HEK293 (cell line): ENCODE data around the gene AFF2.

Experiments
- CTCF ChIA-PET: fragments of 350-600 bp; formaldehyde crosslinking; extraction: SDS; loops from one replicate; lab custom pipeline; 2021; ENCODE audit warnings: antibody characterized with exemption; lab: Yijun Ruan, JAX
- POLR2A ChIA-PET: fragments of 300-600 bp; formaldehyde crosslinking; extraction: SDS; loops from one replicate; lab custom pipeline; 2020; ENCODE audit warnings: antibody characterized with exemption, inconsistent platforms; lab: Yijun Ruan, JAX
- H3K27ac ChIP-seq: fragments of 200-500 bp; sonication (Bioruptor generic); 2 replicates; pipeline ENCODE4 v1.5.1; 2014; ENCODE audit warnings: low read depth, low read length, control low read depth, inconsistent platforms; ENCODE audit errors: extremely low read depth
- H3K36me3 ChIP-seq, 2 experiments: fragments of 200-500 bp in 1 of 2; sonication (Bioruptor generic) in 1 of 2; 1 replicate in 1 of 2; 2 replicates in 1 of 2; pipeline ENCODE4 v1.5.1; 2014 to 2017; ENCODE audit warnings: inconsistent platforms in 2 of 2, low read length in 2 of 2; ENCODE audit not compliant: control insufficient read depth in 2 of 2, insufficient read depth in 1 of 2
- H3K4me1 ChIP-seq: fragments of 200-500 bp; sonication (Bioruptor generic); 2 replicates; pipeline ENCODE4 v1.5.1; 2014; ENCODE audit warnings: mild to moderate bottlenecking, low read length, inconsistent platforms; ENCODE audit not compliant: control insufficient read depth, insufficient read depth
- H3K4me3 ChIP-seq: 2 replicates; pipeline ENCODE4 v1.5.1; 2011; ENCODE audit warnings: low read depth, mild to moderate bottlenecking, control low read depth, low read length, moderate library complexity
- H3K9me3 ChIP-seq: fragments of 200-500 bp; sonication (Bioruptor generic); 2 replicates; pipeline ENCODE4 v1.5.1; 2014; ENCODE audit warnings: low read depth, low read length, inconsistent platforms; ENCODE audit not compliant: control insufficient read depth, insufficient read depth
- GFI1B ChIP-seq: fragments of 450-650 bp; formaldehyde crosslinking; IDR thresholded peaks from 2 replicates; pipeline ENCODE4 v1.5.1; 2016; ENCODE audit warnings: missing biosample characterization, missing genetic modification characterization
- GLIS1 ChIP-seq: fragments of 450-650 bp; formaldehyde crosslinking; IDR thresholded peaks from 2 replicates; pipeline ENCODE4 v1.5.1; 2016; ENCODE audit warnings: missing biosample characterization, missing genetic modification characterization
- KLF8 ChIP-seq: fragments of 450-650 bp; formaldehyde crosslinking; IDR thresholded peaks from 2 replicates; pipeline ENCODE4 v1.5.1; 2016; ENCODE audit warnings: missing biosample characterization, missing genetic modification characterization
- SALL2 ChIP-seq: fragments of 450-650 bp; formaldehyde crosslinking; IDR thresholded peaks from 2 replicates; pipeline ENCODE4 v1.5.0; 2017; ENCODE audit warnings: missing biosample characterization, mild to moderate bottlenecking, missing genetic modification characterization, borderline replicate concordance
- ZNF114 ChIP-seq: fragments of 450-650 bp; formaldehyde crosslinking; IDR thresholded peaks from 2 replicates; pipeline ENCODE4 v1.5.0; 2017; ENCODE audit warnings: missing biosample characterization, missing genetic modification characterization
- ZNF138 ChIP-seq: fragments of 450-650 bp; formaldehyde crosslinking; IDR thresholded peaks from 2 replicates; pipeline ENCODE4 v1.5.1; 2016; ENCODE audit warnings: missing biosample characterization, missing genetic modification characterization, borderline replicate concordance
- ZNF175 ChIP-seq: fragments of 450-650 bp; formaldehyde crosslinking; IDR thresholded peaks from 2 replicates; pipeline ENCODE4 v1.5.1; 2016; ENCODE audit warnings: missing biosample characterization, missing genetic modification characterization
- ZNF184 ChIP-seq: fragments of 450-650 bp; IDR thresholded peaks from 2 replicates; pipeline ENCODE4 v1.5.1; 2018; ENCODE audit warnings: missing biosample characterization, mild to moderate bottlenecking, missing genetic modification characterization
- ZNF266 ChIP-seq: fragments of 450-650 bp; formaldehyde crosslinking; IDR thresholded peaks from 2 replicates; pipeline ENCODE4 v1.5.1; 2016; ENCODE audit warnings: missing biosample characterization, missing genetic modification characterization, low read depth
- ZNF302 ChIP-seq: fragments of 450-650 bp; formaldehyde crosslinking; IDR thresholded peaks from 2 replicates; pipeline ENCODE4 v1.5.1; 2016; ENCODE audit warnings: missing biosample characterization, missing genetic modification characterization, low read depth
- ZNF670 ChIP-seq: fragments of 450-650 bp; formaldehyde crosslinking; IDR thresholded peaks from 2 replicates; pipeline ENCODE4 v1.5.1; 2016; ENCODE audit warnings: missing biosample characterization, missing genetic modification characterization, low read depth
- ZNF701 ChIP-seq: fragments of 450-650 bp; formaldehyde crosslinking; IDR thresholded peaks from 2 replicates; pipeline ENCODE4 v1.5.1; 2016; ENCODE audit warnings: missing biosample characterization, missing genetic modification characterization
- ZNF707 ChIP-seq: fragments of 450-650 bp; formaldehyde crosslinking; IDR thresholded peaks from 2 replicates; pipeline ENCODE4 v1.5.1; 2016; ENCODE audit warnings: missing biosample characterization, missing genetic modification characterization
- ZNF785 ChIP-seq: fragments of 450-650 bp; formaldehyde crosslinking; IDR thresholded peaks from 2 replicates; pipeline ENCODE4 v1.5.1; 2016; ENCODE audit warnings: missing biosample characterization, missing genetic modification characterization
- TF ChIP-seq, protein P1 (sequence below): fragments of 450-650 bp; formaldehyde crosslinking; IDR thresholded peaks from 2 replicates; pipeline ENCODE4 v1.5.0; 2017; ENCODE audit warnings: missing biosample characterization, missing genetic modification characterization, borderline replicate concordance
- TF ChIP-seq, protein P2 (sequence below): fragments of 450-650 bp; formaldehyde crosslinking; IDR thresholded peaks from 2 replicates; pipeline ENCODE4 v1.5.1; 2016; ENCODE audit warnings: missing biosample characterization, missing genetic modification characterization
- TF ChIP-seq, protein P3 (sequence below): fragments of 450-650 bp; IDR thresholded peaks from 2 replicates; pipeline ENCODE4 v1.5.1; 2018; ENCODE audit warnings: missing biosample characterization, mild to moderate bottlenecking, missing genetic modification characterization

Gene AFF2

DNA sequence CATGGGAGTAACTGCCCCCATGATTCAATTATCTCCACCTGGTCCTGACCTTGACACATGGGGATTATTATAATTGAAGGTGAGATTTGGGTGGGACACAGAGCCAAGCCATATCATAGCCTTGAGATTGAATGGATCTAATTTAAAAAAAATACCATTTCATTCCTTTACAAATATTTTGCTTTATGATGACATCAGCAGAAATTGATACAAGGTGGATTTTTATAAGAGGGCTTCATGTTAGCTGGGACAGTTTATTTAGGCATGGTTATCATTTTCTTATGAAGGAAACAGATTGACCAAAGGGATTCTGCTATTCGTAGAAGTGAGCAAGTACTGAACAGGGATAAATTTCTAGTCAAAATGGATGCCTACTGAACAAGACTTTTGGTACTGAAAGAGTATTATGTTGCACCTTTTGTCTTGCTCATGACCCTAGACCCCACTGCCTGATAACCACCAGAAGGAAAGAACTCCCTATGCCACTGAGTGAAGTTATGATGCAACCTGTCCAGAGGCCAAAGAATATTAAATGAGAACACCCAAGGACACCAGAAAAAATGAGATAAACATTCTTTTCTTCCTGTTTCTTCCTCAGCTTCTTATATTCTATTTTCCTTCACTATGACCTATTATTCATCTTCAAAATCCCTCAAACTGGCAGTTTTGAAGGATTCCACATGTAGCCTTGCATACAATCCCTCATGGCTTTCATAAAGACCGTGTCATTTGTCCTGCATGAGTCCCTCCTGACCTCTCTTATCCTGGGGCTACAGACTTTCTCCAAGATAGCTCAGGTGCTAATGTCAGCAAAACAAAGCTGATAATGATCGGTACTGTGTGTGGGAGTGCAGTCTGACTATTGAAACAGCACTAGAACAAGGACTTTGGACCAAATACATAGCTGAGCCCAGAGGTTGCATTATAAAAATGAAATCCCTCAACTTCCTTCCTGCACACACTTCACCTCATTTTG, 118.3 kb downstream of the AFF2 start (continued):
- TF ChIP-seq, protein P1, sequence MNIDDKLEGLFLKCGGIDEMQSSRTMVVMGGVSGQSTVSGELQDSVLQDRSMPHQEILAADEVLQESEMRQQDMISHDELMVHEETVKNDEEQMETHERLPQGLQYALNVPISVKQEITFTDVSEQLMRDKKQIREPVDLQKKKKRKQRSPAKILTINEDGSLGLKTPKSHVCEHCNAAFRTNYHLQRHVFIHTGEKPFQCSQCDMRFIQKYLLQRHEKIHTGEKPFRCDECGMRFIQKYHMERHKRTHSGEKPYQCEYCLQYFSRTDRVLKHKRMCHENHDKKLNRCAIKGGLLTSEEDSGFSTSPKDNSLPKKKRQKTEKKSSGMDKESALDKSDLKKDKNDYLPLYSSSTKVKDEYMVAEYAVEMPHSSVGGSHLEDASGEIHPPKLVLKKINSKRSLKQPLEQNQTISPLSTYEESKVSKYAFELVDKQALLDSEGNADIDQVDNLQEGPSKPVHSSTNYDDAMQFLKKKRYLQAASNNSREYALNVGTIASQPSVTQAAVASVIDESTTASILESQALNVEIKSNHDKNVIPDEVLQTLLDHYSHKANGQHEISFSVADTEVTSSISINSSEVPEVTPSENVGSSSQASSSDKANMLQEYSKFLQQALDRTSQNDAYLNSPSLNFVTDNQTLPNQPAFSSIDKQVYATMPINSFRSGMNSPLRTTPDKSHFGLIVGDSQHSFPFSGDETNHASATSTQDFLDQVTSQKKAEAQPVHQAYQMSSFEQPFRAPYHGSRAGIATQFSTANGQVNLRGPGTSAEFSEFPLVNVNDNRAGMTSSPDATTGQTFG (tag by site-specific recombination), result no peak
- TF ChIP-seq GLIS1 (tag by site-specific recombination) (no peak), ZNF302 (no peak), ZNF707 (no peak), GFI1B (no peak), SALL2 (no peak)

DNA sequence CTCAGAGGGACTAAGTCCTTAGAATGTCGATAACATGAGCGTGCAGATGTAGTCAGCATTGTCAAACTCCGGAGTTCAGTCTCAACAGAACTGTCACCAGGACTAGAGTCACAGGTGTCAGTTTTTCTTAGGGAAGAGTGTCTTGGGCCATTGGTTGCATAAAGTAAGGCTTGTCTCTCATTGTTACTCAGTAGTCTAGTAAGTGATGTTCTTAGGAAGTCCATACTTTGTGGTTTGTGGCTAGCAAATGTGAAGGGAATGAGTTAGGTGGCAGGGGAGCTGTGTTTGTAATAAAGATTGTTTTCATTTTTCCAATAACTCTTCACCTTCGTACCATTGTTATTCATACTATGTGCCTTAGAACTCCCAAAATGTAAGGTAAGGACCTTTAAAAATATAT, 119.6 kb downstream of the AFF2 start:
- Histone ChIP-seq H3K27ac (no peak overlapping the region), H3K4me1 (peaks cover 2% of the 10 kb centered on the region; the same call in 1 of the 2 replicates), H3K36me3 (no peaks in the 10 kb centered on the region), H3K4me3 (no peak overlapping the region), H3K9me3 (no peaks in the 10 kb centered on the region; the same call in 1 of the 2 replicates)
- TF ChIP-seq ZNF701 (tag by site-specific recombination), result no peak
- no peak for TF ChIP-seq ZNF302
- TF ChIP-seq, protein P2, sequence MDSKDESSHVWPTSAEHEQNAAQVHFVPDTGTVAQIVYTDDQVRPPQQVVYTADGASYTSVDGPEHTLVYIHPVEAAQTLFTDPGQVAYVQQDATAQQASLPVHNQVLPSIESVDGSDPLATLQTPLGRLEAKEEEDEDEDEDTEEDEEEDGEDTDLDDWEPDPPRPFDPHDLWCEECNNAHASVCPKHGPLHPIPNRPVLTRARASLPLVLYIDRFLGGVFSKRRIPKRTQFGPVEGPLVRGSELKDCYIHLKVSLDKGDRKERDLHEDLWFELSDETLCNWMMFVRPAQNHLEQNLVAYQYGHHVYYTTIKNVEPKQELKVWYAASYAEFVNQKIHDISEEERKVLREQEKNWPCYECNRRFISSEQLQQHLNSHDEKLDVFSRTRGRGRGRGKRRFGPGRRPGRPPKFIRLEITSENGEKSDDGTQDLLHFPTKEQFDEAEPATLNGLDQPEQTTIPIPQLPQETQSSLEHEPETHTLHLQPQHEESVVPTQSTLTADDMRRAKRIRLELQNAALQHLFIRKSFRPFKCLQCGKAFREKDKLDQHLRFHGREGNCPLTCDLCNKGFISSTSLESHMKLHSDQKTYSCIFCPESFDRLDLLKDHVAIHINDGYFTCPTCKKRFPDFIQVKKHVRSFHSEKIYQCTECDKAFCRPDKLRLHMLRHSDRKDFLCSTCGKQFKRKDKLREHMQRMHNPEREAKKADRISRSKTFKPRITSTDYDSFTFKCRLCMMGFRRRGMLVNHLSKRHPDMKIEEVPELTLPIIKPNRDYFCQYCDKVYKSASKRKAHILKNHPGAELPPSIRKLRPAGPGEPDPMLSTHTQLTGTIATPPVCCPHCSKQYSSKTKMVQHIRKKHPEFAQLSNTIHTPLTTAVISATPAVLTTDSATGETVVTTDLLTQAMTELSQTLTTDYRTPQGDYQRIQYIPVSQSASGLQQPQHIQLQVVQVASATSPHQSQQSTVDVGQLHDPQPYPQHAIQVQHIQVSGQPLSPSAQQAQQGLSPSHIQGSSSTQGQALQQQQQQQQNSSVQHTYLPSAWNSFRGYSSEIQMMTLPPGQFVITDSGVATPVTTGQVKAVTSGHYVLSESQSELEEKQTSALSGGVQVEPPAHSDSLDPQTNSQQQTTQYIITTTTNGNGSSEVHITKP (tag by site-specific recombination), result no peak
- no peak for TF ChIP-seq ZNF670 (tag by site-specific recombination)
- no peak for TF ChIP-seq ZNF114
- TF ChIP-seq ZNF785, result no peak
- no peak for TF ChIP-seq ZNF266 (tag by site-specific recombination)
- TF ChIP-seq, protein P3, sequence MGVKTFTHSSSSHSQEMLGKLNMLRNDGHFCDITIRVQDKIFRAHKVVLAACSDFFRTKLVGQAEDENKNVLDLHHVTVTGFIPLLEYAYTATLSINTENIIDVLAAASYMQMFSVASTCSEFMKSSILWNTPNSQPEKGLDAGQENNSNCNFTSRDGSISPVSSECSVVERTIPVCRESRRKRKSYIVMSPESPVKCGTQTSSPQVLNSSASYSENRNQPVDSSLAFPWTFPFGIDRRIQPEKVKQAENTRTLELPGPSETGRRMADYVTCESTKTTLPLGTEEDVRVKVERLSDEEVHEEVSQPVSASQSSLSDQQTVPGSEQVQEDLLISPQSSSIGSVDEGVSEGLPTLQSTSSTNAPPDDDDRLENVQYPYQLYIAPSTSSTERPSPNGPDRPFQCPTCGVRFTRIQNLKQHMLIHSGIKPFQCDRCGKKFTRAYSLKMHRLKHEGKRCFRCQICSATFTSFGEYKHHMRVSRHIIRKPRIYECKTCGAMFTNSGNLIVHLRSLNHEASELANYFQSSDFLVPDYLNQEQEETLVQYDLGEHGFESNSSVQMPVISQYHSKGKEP (tag by site-specific recombination), result no peak
- ChIA-PET CTCF (no interaction called here), POLR2A (no interaction called here)

DNA sequence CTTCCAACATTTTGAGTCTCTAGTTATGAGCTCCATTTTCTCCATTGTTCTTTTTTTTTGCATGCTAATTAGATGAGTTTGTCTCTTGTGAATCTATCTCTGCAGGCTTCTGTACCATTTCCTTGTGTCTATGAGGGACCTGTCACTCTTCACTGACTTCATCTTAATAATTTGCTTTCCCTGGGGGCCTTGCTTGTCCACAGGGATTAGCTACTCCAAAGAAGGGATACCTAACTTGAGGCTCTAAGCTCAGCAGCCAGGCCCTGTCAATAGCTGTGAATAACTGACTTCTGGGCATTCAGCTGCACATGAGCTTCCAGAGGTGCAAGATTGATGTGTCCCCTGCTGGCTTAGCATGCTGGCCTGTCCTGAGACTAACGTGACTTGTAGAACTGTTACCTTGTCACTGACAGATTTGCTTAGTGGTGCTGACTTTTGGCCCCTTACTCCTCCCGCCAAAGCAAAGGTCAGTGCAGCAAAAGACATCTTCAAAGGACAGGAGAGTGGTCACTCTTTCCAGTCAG, 124.6 kb downstream of the AFF2 start:
- H3K4me1 ChIP-seq, result peaks cover 2% of the 10 kb centered on the region; the same call in 1 of the 2 replicates
- ChIA-PET POLR2A (no interaction called here), CTCF (interaction anchor here (0.9 kb wide), 1 partner anchor 62 kb away, joined by 4 read pairs; no protein-coding TSS in a partner anchor)
- TF ChIP-seq ZNF175 (tag by site-specific recombination) (no peak), ZNF184 (tag by site-specific recombination) (no peak), KLF8 (no peak), ZNF138 (tag by site-specific recombination) (no peak)
- H3K4me3 ChIP-seq, result no peak overlapping the region
- H3K36me3 ChIP-seq, result no peaks in the 10 kb centered on the region
- no peaks in the 10 kb centered on the region for H3K9me3 ChIP-seq
- H3K27ac ChIP-seq, result no peak overlapping the region
